IPS-18c (cell line): ENCODE data around the gene SUV39H2.
"Not testable (repeated sequence)": the region's sequence is repeated elsewhere in the genome, so short reads cannot be mapped to it uniquely, and the experiment has no call there.

Experiments
- H3K4me3 ChIP-seq: 2 replicates; pipeline ENCODE4 v1.7.0; 2013; ENCODE audit warnings: low read depth, mild to moderate bottlenecking, low read length, moderate library complexity; ENCODE audit not compliant: insufficient read depth
- H3K9me3 ChIP-seq: one replicate; pipeline ENCODE4 v1.6.1; 2013; ENCODE audit warnings: mild to moderate bottlenecking, low read length, moderate library complexity; ENCODE audit not compliant: control insufficient read depth, insufficient read depth

SUV39H2 gene

DNA sequence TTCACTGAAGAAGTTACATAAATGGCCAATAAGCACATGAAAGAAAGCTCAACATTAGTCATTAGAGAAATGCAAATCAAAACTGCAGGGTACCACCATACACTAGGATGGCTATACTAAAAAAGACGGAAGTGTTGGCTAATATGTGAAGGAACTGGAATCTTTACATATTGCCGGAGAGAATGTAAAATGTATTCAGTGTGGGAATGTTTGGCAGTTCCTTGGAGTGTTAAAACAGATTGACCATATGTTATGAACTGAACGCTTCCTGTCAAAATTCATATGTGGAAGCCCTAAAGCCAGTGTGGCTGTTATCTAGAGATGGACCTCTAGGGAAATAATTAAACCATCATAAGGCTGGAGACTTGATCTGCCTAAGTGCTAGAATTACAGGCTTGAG lies 33.1 kb downstream of the SUV39H2 start:
- Histone ChIP-seq H3K4me3 (no peak overlapping the region), H3K9me3 (no peaks in the 10 kb centered on the region)

DNA sequence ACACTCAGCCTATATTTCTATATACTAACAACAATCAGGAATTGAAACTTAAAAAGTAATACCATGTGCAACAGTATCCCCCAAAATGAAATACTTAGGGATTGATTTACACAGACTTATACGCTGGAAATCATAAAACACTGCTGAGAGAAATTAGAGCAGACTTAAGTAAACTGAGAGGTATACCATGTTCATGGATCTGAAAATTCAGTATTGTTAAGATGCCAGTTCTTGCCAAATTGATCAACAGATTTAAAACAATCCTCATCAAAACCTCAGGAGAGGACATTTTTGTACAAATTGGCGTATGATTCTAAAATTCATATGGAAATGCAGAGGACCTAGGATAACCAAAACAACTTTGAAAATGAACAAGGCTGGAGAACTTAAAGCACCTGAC lies 37.9 kb downstream of the SUV39H2 start:
- Histone ChIP-seq H3K4me3 (no peak overlapping the region), H3K9me3 (peaks cover 3% of the 10 kb centered on the region)

DNA sequence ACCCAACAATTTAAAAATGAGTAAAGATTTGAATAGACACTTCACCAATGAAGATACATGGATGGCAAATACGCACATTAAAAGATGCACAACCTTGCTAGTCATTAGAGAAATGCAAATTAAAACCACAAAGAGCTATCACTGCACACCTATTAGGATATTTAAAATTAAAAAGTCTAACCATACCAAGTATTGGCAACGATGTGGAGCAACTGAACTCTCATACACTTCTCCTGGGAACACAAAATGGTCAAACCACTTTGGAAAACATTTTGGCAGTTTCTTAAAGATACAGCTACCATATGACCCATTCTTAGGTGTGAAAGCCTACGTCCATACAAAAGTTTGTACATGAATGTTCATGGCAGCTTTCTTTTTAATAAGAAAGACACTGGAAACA lies 39.2 kb downstream of the SUV39H2 start:
- Histone ChIP-seq H3K4me3 (no peak overlapping the region), H3K9me3 (peaks cover 3% of the 10 kb centered on the region)

DNA sequence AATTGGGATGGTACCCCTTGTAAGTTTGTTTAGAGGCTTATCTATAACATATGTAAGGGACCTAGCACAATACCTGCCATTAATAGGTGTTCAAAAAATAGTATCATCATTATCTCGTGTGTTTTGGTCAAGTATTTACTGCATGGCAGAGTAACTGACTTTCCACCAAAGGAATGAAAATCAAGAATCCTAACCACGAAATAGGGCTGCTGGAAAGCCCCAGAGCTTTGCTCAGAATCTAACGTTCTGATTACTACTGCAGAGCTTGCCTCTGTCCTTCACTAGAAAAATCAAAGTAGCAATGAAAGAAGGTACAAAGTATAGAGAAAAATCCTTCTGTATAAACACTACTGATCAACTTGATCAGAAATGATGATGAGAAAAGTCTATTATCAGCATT lies 40.3 kb downstream of the SUV39H2 start:
- Histone ChIP-seq H3K4me3 (no peak overlapping the region), H3K9me3 (peaks cover 3% of the 10 kb centered on the region)

DNA sequence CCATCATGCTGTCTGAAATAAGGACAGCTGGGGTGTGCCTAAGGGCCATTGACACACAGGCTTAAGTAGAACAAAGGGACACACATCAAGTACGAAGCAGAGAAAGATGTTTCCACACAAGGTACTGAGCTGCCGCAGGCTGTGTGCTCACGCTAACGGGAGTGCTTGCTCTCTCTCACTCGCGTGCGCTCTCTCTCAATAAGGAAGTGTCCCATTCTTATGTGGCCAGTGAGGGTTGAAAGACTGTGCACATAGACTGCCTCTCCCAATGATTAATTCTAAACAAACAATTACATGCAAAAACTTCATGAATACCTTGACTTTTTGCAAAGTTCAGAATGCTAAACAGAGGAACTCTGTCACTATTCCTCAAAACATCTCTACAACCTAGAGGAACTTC lies 45.3 kb downstream of the SUV39H2 start:
- H3K4me3 ChIP-seq = no peak overlapping the region
- no peaks in the 10 kb centered on the region for H3K9me3 ChIP-seq

DNA sequence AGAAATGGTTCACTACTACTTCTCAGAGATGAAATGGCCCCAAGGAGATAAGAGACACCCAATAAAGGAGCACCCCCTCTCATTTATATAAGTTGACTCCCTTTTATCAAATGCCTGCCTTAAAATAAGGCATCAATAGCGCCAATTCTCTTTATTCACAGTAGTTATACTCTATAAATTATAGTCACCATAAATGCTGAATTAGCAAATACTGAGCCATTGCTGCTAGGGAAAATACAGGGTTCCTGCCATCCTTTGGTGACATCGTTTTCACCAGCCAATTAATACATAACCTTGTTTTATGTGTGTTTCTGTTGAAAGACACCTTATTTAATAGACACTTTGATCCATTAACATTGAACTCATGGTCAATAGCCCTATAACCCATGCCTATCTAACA lies 46.6 kb downstream of the SUV39H2 start:
- H3K9me3 ChIP-seq = no peaks in the 10 kb centered on the region
- no peak overlapping the region for H3K4me3 ChIP-seq

DNA sequence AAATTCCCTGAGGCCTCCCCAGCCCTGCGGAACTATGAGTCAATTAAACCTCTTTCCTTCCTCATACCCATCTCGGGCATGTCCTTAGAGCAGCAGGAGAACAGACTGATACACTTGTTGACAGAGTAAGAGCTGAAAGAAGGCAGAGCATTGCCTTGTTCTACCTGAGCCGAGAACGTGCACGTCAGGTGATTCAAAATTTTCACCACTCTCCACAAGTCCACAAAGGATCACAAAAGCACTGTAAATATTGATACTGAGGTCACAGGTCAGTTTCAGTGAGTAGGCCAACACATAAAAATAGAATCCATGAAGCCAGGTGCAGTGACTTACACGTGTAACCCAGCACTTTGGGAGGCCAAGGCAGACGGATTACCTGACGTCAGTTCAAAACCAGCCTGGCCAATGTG lies 47.4 kb downstream of the SUV39H2 start:
- Histone ChIP-seq H3K4me3 (no peak overlapping the region), H3K9me3 (no peaks in the 10 kb centered on the region)

DNA sequence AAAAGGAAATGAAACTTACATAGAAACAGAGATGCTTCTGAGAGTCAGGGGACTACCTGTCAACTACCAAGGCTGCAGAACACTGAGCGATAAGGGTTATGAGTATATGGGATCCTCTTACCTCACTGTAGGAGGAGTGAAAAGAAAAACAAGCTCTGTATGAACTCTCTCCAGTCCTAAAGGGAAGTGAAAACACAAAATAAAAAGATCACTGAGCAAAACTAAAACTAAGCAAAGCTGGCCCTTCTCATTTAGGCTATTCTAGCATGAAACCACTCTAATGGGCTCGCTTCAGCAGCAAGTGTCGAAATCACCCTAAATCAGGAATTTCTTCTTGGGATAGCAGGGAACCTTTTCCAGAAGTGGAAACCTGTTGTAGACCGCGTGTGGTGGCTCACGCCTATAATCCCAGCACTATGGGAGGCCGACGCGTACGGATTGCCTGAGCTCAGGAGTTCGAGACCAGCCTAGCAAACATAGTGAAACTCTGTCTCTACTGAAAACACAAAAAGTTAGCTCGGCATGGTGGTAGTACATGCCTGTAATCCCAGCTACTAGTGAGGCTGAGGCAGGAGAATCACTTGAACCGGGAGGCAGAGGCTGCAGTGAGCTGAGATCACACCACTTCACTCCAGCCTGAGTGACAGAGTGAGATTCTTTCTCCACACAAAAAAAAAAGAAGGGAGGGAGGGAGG lies 48.2 kb downstream of the SUV39H2 start:
- no peak overlapping the region for H3K4me3 ChIP-seq

DNA sequence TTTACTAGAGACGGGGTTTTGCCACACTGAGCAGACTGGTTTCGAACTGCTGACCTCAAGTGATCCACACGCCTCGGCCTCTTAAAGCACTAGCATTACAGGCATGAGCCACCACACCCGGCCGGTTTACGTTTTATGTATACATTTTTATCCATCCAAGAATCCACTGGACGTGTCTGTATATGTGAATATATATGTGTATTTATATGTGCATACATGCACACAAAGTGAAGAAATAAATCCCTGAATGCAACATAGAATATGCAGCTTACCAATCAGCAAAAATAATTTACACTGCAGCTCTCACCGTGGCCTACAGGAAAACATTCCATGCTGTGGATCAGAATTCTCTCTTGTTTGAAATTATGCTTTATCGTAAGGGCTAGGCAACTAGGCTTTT lies 51.9 kb downstream of the SUV39H2 start:
- Histone ChIP-seq H3K4me3 (no peak overlapping the region), H3K9me3 (no peaks in the 10 kb centered on the region)

More for the DNA sequence above, 48.2 kb downstream of the SUV39H2 start:
- no peaks in the 10 kb centered on the region for H3K9me3 ChIP-seq

DNA sequence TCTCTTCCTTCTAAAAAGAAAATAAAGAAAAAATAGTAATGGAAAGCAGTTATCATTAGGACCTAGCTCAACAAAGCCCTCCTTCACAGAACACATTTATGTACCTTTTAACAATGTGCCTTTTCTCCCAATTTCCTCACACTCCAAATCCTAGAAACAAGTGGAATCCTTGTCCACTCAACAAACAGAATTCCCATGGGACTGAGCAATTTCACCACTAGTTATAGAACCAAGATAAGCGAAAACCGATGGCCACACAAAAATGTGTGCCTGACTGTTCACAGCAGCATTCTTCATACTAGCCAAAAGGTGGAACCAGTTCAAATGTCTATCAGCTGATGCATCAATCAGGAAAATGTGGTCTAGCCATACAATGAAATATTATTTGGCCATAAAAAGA lies 57.9 kb downstream of the SUV39H2 start:
- H3K9me3 ChIP-seq = no peaks in the 10 kb centered on the region

DNA sequence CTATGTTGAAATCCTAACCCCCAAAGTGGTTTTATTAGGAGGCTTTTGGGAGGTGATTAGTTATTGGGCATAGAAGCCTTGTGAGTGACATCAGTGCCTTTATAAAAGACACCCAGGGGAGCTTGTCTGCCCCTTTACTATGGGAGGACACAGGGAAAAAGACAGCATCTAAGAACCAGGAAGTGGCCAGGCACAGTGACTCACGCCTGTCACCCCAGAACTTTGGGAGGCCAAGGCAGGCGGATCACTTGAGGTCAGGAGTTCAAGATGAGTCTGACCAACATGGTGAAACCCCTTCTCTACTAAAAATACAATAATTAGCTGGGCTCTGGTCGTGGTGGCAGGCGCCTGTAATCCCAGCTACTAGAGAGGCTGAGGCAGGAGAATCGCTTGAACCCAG lies 60.3 kb downstream of the SUV39H2 start:
- not testable (repeated sequence) for H3K9me3 ChIP-seq, H3K4me3 ChIP-seq

More for the DNA sequence above, 57.9 kb downstream of the SUV39H2 start:
- no peak overlapping the region for H3K4me3 ChIP-seq

DNA sequence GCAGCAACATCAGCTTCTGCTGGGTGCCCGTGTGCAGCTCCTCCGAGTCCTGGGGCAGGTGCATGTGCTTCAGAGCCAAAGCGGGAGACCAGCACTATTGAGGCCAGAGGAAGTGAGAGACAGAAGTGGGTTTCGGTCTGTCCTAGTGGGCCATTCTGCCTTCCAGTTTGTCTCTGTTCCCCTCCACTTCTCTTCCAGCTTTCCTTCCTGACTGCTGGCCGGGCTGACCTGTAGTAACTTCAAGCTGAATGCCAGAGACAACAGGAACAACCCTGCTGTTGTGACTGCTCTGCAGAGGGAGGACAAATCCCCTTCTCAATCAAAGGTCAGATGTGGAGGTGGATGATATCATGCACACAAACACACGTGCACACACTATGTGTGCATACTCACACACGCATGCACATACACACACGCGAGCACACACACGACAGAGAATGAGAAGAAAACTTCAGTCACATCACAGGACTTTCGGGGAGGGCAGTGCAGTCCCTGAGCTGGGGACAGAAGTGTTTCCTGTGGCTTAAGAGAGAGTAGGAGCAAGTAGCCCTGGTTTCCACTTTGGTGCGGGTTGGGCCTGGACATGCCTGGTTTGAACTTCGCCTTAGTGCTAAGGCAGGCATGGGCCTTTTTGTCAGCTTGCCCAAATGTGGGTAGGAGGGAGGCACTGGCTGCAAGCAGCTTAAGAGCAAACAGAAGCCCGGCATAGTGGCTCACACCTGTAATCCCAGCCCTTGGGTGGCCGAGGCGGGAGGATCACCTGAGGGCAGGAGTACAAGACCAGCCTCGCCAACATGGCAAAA lies 63.7 kb downstream of the SUV39H2 start:
- H3K9me3 ChIP-seq, H3K4me3 ChIP-seq: not testable (repeated sequence)

DNA sequence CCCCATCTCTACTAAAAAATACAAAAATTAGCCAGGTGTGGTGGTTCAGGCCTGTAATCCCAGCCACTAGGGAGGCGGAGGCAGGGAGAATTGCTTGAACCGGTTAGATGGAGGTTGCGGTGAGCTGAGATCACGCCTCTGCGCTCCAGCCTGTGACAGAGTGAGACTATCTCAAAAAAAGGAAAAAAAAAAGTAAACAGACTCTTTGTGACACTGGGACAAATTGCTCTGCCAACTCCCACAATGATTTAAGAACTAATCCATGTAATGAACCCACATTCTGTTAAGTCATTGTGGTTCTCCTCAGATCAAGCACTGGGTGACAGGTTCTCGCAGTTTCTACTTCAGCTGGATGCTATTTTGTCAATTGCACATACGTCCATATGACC lies 64.3 kb downstream of the SUV39H2 start:
- H3K9me3 ChIP-seq, H3K4me3 ChIP-seq: not testable (repeated sequence)

DNA sequence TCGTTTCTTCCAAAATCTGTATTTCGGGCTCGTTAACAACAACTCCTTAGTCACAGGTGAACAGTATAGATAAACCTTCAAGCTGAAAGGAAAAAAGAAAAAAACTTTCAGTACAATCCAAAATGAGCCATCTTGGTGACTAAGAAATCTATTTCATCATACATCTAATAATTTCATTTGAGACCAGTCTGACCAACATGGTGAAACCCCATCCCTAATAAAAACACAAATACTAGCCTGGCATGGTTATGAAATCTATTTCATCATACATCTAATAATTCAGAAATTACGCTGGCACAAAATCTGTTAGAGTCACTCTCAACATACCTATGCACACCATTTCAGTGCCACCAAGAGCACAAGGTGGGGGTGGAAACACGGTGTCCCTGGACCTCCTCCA lies 66.4 kb downstream of the SUV39H2 start:
- H3K4me3 ChIP-seq = no peak overlapping the region
- H3K9me3 ChIP-seq = no peaks in the 10 kb centered on the region

DNA sequence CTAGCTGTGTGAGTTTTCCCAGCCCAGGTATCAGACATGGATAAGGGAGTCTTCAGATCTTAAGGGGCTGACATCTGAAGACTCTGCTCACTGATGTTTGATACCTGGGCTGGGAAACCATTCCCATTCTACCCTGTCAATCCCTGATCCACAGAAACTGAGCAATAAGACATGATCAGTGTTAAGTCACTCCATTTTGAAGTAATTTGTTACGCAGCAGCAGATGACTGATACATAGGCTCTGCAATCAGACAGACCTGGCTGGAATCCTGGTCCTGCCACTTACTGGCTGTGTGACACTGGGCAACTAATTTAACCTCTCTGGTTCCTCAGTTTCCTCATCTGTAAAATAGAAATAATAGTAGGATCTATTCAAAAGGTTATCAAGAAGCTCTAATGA lies 68.6 kb downstream of the SUV39H2 start:
- H3K4me3 ChIP-seq = no peak overlapping the region
- H3K9me3 ChIP-seq = no peaks in the 10 kb centered on the region

DNA sequence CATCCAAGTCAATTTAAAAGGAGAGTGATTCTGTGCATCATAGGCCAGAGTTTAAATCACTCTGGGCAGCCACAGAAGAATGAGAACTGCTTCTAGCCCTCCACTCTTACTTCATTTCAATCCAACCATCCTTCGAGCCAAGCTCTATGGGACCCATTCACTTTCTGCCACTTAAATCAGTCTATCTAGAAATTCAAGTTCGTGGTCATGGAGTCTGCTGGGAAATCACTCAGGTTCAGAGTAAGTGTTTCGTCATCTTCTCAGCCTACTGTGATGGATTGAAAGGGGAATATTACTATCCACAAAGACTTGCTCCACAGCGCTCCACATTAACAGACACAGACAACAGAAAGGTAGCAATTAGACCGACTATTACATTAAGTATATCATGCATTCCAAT lies 70.6 kb downstream of the SUV39H2 start:
- Histone ChIP-seq H3K4me3 (no peak overlapping the region), H3K9me3 (no peaks in the 10 kb centered on the region)

DNA sequence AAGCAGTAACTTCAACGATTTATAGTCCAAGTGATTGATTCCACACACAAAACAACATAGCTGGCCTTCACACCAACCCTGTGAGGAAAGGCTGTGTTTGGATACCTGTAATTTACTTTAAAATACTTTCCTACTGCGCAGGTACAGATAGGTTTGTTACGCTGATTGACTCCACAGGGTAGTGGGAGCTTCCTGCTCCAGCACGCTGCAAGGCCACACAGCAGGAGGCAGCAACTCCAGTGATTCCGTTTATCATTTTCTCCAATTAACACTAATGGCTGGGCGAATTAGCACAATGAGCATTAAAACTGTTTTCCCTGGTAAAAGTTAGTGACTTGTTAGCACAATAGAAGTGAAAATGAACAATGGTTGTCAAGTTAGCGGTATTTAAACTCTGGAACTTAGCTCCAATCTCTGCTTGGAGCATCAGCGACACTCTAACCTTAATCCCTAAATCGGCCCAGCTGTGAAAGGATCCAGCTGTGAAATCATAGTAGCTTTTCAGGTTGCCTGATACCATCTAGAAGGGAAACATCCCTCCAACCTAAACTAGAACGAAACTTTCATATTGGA lies 74.3 kb downstream of the SUV39H2 start:
- Histone ChIP-seq H3K9me3 (no peaks in the 10 kb centered on the region), H3K4me3 (peak overlapping the region; percentile 81)

DNA sequence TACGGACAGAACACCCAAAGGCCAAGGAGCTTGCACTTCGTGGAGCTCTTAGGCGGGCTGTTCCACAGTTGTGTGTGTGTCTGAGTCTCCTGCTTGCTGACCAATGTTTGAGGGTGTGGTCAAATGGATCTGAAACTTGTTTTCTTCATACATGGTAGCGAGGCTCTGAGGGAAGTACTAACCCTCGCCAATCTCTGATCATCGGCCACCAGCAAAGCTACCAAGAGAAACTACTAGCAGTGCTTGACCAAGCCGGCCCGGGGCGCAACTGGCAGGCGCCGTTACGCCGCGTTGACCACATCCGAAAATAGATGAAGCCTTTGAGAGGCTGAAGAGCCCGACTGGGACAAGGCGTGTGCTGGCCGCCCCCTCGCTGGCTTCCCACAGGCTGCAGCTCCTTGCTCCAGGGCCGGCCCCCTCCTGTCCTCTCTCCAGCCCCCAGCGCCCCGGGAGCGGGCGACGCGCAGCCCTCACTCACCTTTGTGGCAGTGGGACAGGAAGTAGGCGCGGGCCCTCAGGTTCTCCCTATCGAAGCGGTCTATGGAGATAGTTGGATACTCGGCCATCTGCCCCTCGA lies 74.8 kb downstream of the SUV39H2 start:
- Histone ChIP-seq H3K4me3 (peak overlapping the region; percentile 81), H3K9me3 (no peaks in the 10 kb centered on the region)
